SJCRH30 (cell line): Measurements from ENCODE around the gene PSME4. TPM values are rescaled to one million over a fixed set of nuclear protein-coding genes. Genes with fewer than 3 reads are reported as not detected.
"Not testable (repeated sequence)": the region's sequence is repeated elsewhere in the genome, so short reads cannot be mapped to it uniquely, and the experiment has no call there.

ENCODE experiments used
- DNase-seq, 2 experiments: peaks; one replicate each; pipeline ENCODE4 v3.0.0-alpha.2; 2015 to 2020
- H3K27ac ChIP-seq: fragments of 250-450 bp; sonication (Bioruptor Pico); 2 replicates; pipeline ENCODE4 v1.5.1; 2020; ENCODE audit warnings: mild to moderate bottlenecking, moderate library complexity
- H3K27me3 ChIP-seq: fragments of 250-450 bp; sonication (Bioruptor Pico); 2 replicates; pipeline ENCODE4 v1.5.1; 2020; ENCODE audit warnings: mild to moderate bottlenecking, moderate library complexity
- H3K36me3 ChIP-seq: fragments of 250-450 bp; sonication (Bioruptor Pico); 2 replicates; pipeline ENCODE4 v1.5.1; 2020; ENCODE audit warnings: mild to moderate bottlenecking, moderate library complexity
- H3K4me1 ChIP-seq: fragments of 250-450 bp; sonication (Bioruptor Pico); 2 replicates; pipeline ENCODE4 v1.5.1; 2020; ENCODE audit warnings: mild to moderate bottlenecking, moderate library complexity
- H3K4me3 ChIP-seq: fragments of 250-450 bp; sonication (Bioruptor Pico); 2 replicates; pipeline ENCODE4 v1.5.1; 2020; ENCODE audit warnings: mild to moderate bottlenecking, moderate library complexity
- H3K9me3 ChIP-seq: fragments of 250-450 bp; sonication (Bioruptor Pico); replicated peaks from 2 replicates; pipeline ENCODE4 v1.5.1; 2020; ENCODE audit warnings: mild to moderate bottlenecking, moderate library complexity
- total RNA-seq: library from RNA; depleted of rRNA; stranded (reverse); fragments of >200 nt; shearing (Covaris generic); gene quantifications from 2 replicates; pipeline ENCODE4 v1.2.3, GENCODE V29; 2014

The PSME4 gene
- total RNA-seq, 1 experiment from 2014 or later = 82.8 TPM

- no peak overlapping the region for H3K4me3 ChIP-seq
- H3K4me1 ChIP-seq = no peaks in the 10 kb centered on the region
- no peak overlapping the region for H3K27ac ChIP-seq
- DNase-seq = no peak
- H3K36me3 ChIP-seq = peaks cover 4% of the 10 kb centered on the region; the same call in 1 of the 2 replicates
- no peaks in the 10 kb centered on the region for H3K9me3 ChIP-seq
- H3K27me3 ChIP-seq = no peaks in the 10 kb centered on the region
Observed at GRCh38 chr2:53854678-53855077, 116.1 kb downstream of the PSME4 start.

GRCh38 chr2:53852532-53852931 lies 118.3 kb downstream of the PSME4 start:
- H3K9me3 ChIP-seq = no peaks in the 10 kb centered on the region
- H3K4me3 ChIP-seq = no peak overlapping the region
- peaks cover 4% of the 10 kb centered on the region; the same call in 1 of the 2 replicates for H3K36me3 ChIP-seq
- DNase-seq = no peak
- no peaks in the 10 kb centered on the region for H3K27me3 ChIP-seq
- H3K27ac ChIP-seq = no peak overlapping the region
- no peaks in the 10 kb centered on the region for H3K4me1 ChIP-seq

- not testable (repeated sequence) for H3K4me3 ChIP-seq, H3K9me3 ChIP-seq, H3K4me1 ChIP-seq, DNase-seq, H3K27me3 ChIP-seq, H3K27ac ChIP-seq, H3K36me3 ChIP-seq
Observed at GRCh38 chr2:53851052-53851757, 119.6 kb downstream of the PSME4 start.

GRCh38 chr2:53848062-53848461 lies 122.7 kb downstream of the PSME4 start:
- H3K4me3 ChIP-seq = no peak overlapping the region
- no peaks in the 10 kb centered on the region for H3K9me3 ChIP-seq
- DNase-seq = no peak
- H3K4me1 ChIP-seq = no peaks in the 10 kb centered on the region
- no peaks in the 10 kb centered on the region for H3K27me3 ChIP-seq
- H3K27ac ChIP-seq = no peak overlapping the region
- peaks cover 4% of the 10 kb centered on the region; the same call in 1 of the 2 replicates for H3K36me3 ChIP-seq

- Histone ChIP-seq H3K27me3 (no peaks in the 10 kb centered on the region), H3K4me3 (no peak overlapping the region), H3K27ac (no peak overlapping the region), H3K36me3 (no peaks in the 10 kb centered on the region), H3K4me1 (no peaks in the 10 kb centered on the region), H3K9me3 (no peaks in the 10 kb centered on the region)
- DNase-seq = no peak
Observed at GRCh38 chr2:53843595-53843994, 127.2 kb downstream of the PSME4 start.

- Histone ChIP-seq H3K36me3 (no peaks in the 10 kb centered on the region), H3K9me3 (no peaks in the 10 kb centered on the region), H3K4me3 (no peak overlapping the region), H3K27me3 (no peaks in the 10 kb centered on the region), H3K27ac (no peak overlapping the region), H3K4me1 (no peaks in the 10 kb centered on the region)
- DNase-seq = no peak
Observed at GRCh38 chr2:53842891-53843290, 127.9 kb downstream of the PSME4 start.

GRCh38 chr2:53841651-53842050 lies 129.1 kb downstream of the PSME4 start:
- not testable (repeated sequence) for H3K4me3 ChIP-seq, H3K9me3 ChIP-seq, DNase-seq, H3K4me1 ChIP-seq, H3K36me3 ChIP-seq, H3K27ac ChIP-seq, H3K27me3 ChIP-seq

- Histone ChIP-seq H3K4me1 (no peaks in the 10 kb centered on the region), H3K4me3 (no peak overlapping the region), H3K27me3 (no peaks in the 10 kb centered on the region), H3K27ac (no peak overlapping the region), H3K36me3 (no peaks in the 10 kb centered on the region), H3K9me3 (no peaks in the 10 kb centered on the region)
- DNase-seq = no peak
Observed at GRCh38 chr2:53840580-53840979, 130.2 kb downstream of the PSME4 start.

- not testable (repeated sequence) for H3K27me3 ChIP-seq, H3K27ac ChIP-seq, H3K9me3 ChIP-seq, H3K4me3 ChIP-seq, DNase-seq, H3K4me1 ChIP-seq, H3K36me3 ChIP-seq
Observed at GRCh38 chr2:53829980-53830290, 140.9 kb downstream of the PSME4 start.

GRCh38 chr2:53829273-53829979 lies 141.4 kb downstream of the PSME4 start:
- Histone ChIP-seq H3K4me3 (no peak overlapping the region), H3K36me3 (no peaks in the 10 kb centered on the region), H3K9me3 (no peaks in the 10 kb centered on the region), H3K4me1 (no peaks in the 10 kb centered on the region), H3K27ac (no peak overlapping the region), H3K27me3 (no peaks in the 10 kb centered on the region)
- no peak for DNase-seq

GRCh38 chr2:53828331-53828730 lies 142.5 kb downstream of the PSME4 start:
- H3K36me3 ChIP-seq = no peaks in the 10 kb centered on the region
- no peak overlapping the region for H3K27ac ChIP-seq
- H3K9me3 ChIP-seq = no peaks in the 10 kb centered on the region
- H3K4me1 ChIP-seq = no peaks in the 10 kb centered on the region
- H3K27me3 ChIP-seq = no peaks in the 10 kb centered on the region
- DNase-seq = no peak
- no peak overlapping the region for H3K4me3 ChIP-seq

- Histone ChIP-seq H3K27ac (no peak overlapping the region), H3K36me3 (no peaks in the 10 kb centered on the region), H3K4me3 (no peak overlapping the region), H3K4me1 (no peaks in the 10 kb centered on the region), H3K9me3 (no peaks in the 10 kb centered on the region), H3K27me3 (no peaks in the 10 kb centered on the region)
- DNase-seq = no peak
Observed at GRCh38 chr2:53827398-53828175, 143.2 kb downstream of the PSME4 start.

GRCh38 chr2:53826587-53827397 lies 144.0 kb downstream of the PSME4 start:
- Histone ChIP-seq H3K27ac (no peak overlapping the region), H3K9me3 (no peaks in the 10 kb centered on the region), H3K27me3 (no peaks in the 10 kb centered on the region), H3K4me1 (no peaks in the 10 kb centered on the region), H3K4me3 (no peak overlapping the region), H3K36me3 (no peaks in the 10 kb centered on the region)
- DNase-seq = no peak

GRCh38 chr2:53826030-53826410 lies 144.8 kb downstream of the PSME4 start:
- H3K27me3 ChIP-seq = no peaks in the 10 kb centered on the region
- no peaks in the 10 kb centered on the region for H3K9me3 ChIP-seq
- no peak for DNase-seq
- no peaks in the 10 kb centered on the region for H3K36me3 ChIP-seq
- H3K4me3 ChIP-seq = no peak overlapping the region
- H3K4me1 ChIP-seq = no peaks in the 10 kb centered on the region
- H3K27ac ChIP-seq = no peak overlapping the region

GRCh38 chr2:53823639-53824038 lies 147.2 kb downstream of the PSME4 start:
- not testable (repeated sequence) for H3K4me1 ChIP-seq, H3K9me3 ChIP-seq, H3K36me3 ChIP-seq, H3K27ac ChIP-seq, H3K27me3 ChIP-seq, H3K4me3 ChIP-seq
- peak; percentile 22 to 47 for DNase-seq
